GM19035 (cell line): ENCODE measurements around the gene DLK1.

ENCODE experiments used
- ATAC-seq: cut with Tn5 transposase; IDR thresholded peaks from one replicate; pipeline ENCODE4 v1.9.1; 2021; ENCODE audit not compliant: unreplicated experiment

The DLK1 gene

GRCh38 chr14:100712490-100712889, 14.2 kb upstream of the DLK1 start:
- no peak for ATAC-seq

- ATAC-seq = no peak
Observed at GRCh38 chr14:100713705-100714104, 13.0 kb upstream of the DLK1 start.

GRCh38 chr14:100714258-100714892, 12.3 kb upstream of the DLK1 start:
- ATAC-seq = no peak

GRCh38 chr14:100715332-100715731, 11.4 kb upstream of the DLK1 start:
- no peak for ATAC-seq

- ATAC-seq = no peak
Observed at GRCh38 chr14:100715803-100716202, 10.9 kb upstream of the DLK1 start.

- ATAC-seq = no peak
Observed at GRCh38 chr14:100717386-100717785, 9.3 kb upstream of the DLK1 start.

GRCh38 chr14:100719976-100720520, 6.6 kb upstream of the DLK1 start:
- ATAC-seq = no peak

GRCh38 chr14:100721568-100721967, 5.1 kb upstream of the DLK1 start:
- ATAC-seq = no peak

- ATAC-seq = no peak
Observed at GRCh38 chr14:100722367-100722766, 4.3 kb upstream of the DLK1 start.

GRCh38 chr14:100723135-100723829, 3.4 kb upstream of the DLK1 start:
- no peak for ATAC-seq

- ATAC-seq = no peak
Observed at GRCh38 chr14:100723830-100724437, 2.8 kb upstream of the DLK1 start.

GRCh38 chr14:100724536-100724935, 2.2 kb upstream of the DLK1 start:
- no peak for ATAC-seq

GRCh38 chr14:100725587-100726387, 905 bp upstream of the DLK1 start:
- ATAC-seq = no peak

- ATAC-seq = no peak
Observed at GRCh38 chr14:100727086-100727872, 587 bp downstream of the DLK1 start.

GRCh38 chr14:100727873-100728240, 1.2 kb downstream of the DLK1 start:
- no peak for ATAC-seq

GRCh38 chr14:100728962-100729361, 2.3 kb downstream of the DLK1 start:
- ATAC-seq = no peak

- no peak for ATAC-seq
Observed at GRCh38 chr14:100729982-100730381, 3.3 kb downstream of the DLK1 start.

GRCh38 chr14:100730581-100730980, 3.9 kb downstream of the DLK1 start:
- no peak for ATAC-seq

- ATAC-seq = no peak
Observed at GRCh38 chr14:100731011-100731670, 4.4 kb downstream of the DLK1 start.
